Posterior vena cava (tissue), 2 donors: ENCODE data around the gene AK2. TPM values are rescaled to one million over a fixed set of nuclear protein-coding genes. Genes with fewer than 3 reads are reported as not detected.
A peak's percentile ranks its signal among the peaks of the same experiment; 100 is the strongest.
"Not testable (repeated sequence)": the region's sequence is repeated elsewhere in the genome, so short reads cannot be mapped to it uniquely, and the experiment has no call there.

ENCODE experiments used
- DNase-seq: peaks from one replicate; pipeline ENCODE4 v3.0.0-alpha.2; 2020; ENCODE audit warnings: low spot score
- intact Hi-C, 2 donors: fragments of 100-400 bp; cut with DNase I; formaldehyde crosslinking; loops; one replicate each; pipeline versions ENCODE4 v1.14.1 to v1.14.2; 2022 to 2023
- long read RNA-seq, 2 donors: library from polyadenylated mRNA; unstranded; transcript quantifications; one replicate each; pipeline ENCODE4 v2.0.0, GENCODE V29; 2020 to 2021
- total RNA-seq, 2 donors: library from RNA; stranded (reverse); fragmentation: NEBNext Ultra II Directional; extraction: Animal tissue kit (Norgen Biotek cat#: 25700); gene quantifications; one replicate each; pipeline ENCODE4 v1.2.1, GENCODE V29; 2021
- donor health status: DM: yes; HTN: yes; CAD: no.
- donor health status: DM: yes; HTN: yes; CAD: no.

The AK2 gene
- 10 to 100 TPM; 82.4 to 83.9 TPM for total RNA-seq
- long read RNA-seq, donor 1, transcript AK2-202 (7 exons, 3,586 nt) = major isoform, 22 of 38 reads
- long read RNA-seq, donor 1, transcript AK2-201 (6 exons, 1,021 nt) = minor isoform, 10 of 38 reads
- long read RNA-seq, donor 1, partial matches to known transcripts = 2 of 38 reads
- long read RNA-seq, donor 1, other reads (novel, unspliced or antisense) = 3 of 38 reads
- long read RNA-seq, donor 2, transcript AK2-201 (6 exons, 1,021 nt) = minor isoform, 24 of 103 reads
- long read RNA-seq, donor 2, transcript AK2-212 (7 exons, 886 nt) = minor isoform, 12 of 103 reads
- long read RNA-seq, donor 2, transcript AK2-202 (7 exons, 3,586 nt) = major isoform, 47 of 103 reads
- long read RNA-seq, donor 2, partial matches to known transcripts = 5 of 103 reads
- long read RNA-seq, donor 2, other reads (novel, unspliced or antisense) = 14 of 103 reads

GRCh38 chr1:33036526-33037503 is at the start of gene AK2:
Gene AK2, minus strand, starts transcription at chr1:33036883. Its CDS starts 55 bp downstream, at chr1:33036828.
- intact Hi-C loops = no loop called here
- DNase-seq = peak; percentile 99

GRCh38 chr1:33086384-33086850 is 49.7 kb upstream of the AK2 start:
- intact Hi-C loops = no loop called here
- DNase-seq = peak; percentile 91

- DNase-seq = no peak
- intact Hi-C loops = no loop called here
Measured at GRCh38 chr1:33085332-33085731, 48.6 kb upstream of the AK2 start.

GRCh38 chr1:33082575-33083108 is 46.0 kb upstream of the AK2 start:
- intact Hi-C loops = no loop called here
- no peak for DNase-seq

GRCh38 chr1:33081554-33082305 is 45.0 kb upstream of the AK2 start:
- DNase-seq = no peak
- intact Hi-C loops = no loop called here

GRCh38 chr1:33080885-33081553 is 44.3 kb upstream of the AK2 start, which contains the start of gene AZIN2:
Gene AZIN2, plus strand, starts transcription at chr1:33081153. Its CDS starts 1,097 bp downstream, at chr1:33082250.
- intact Hi-C loops = no loop called here
- peak; percentile 99 for DNase-seq

GRCh38 chr1:33080373-33080772 is 43.7 kb upstream of the AK2 start:
- intact Hi-C loops = no loop called here
- no peak for DNase-seq

GRCh38 chr1:33078030-33078591 is 41.4 kb upstream of the AK2 start:
- no peak for DNase-seq
- intact Hi-C loops = no loop called here

- no peak for DNase-seq
- intact Hi-C loops = no loop called here
Measured at GRCh38 chr1:33074193-33074945, 37.7 kb upstream of the AK2 start.

- DNase-seq = no peak
- intact Hi-C loops = no loop called here
Measured at GRCh38 chr1:33072707-33073106, 36.0 kb upstream of the AK2 start.

- DNase-seq = no peak
- intact Hi-C loops = no loop called here
Measured at GRCh38 chr1:33070628-33071027, 33.9 kb upstream of the AK2 start.

GRCh38 chr1:33068108-33068507 is 31.4 kb upstream of the AK2 start:
- DNase-seq, intact Hi-C loops: not testable (repeated sequence)

GRCh38 chr1:33066477-33066876 is 29.8 kb upstream of the AK2 start:
- DNase-seq, intact Hi-C loops: not testable (repeated sequence)

- intact Hi-C loops = no loop called here
- no peak for DNase-seq
Measured at GRCh38 chr1:33065301-33065700, 28.6 kb upstream of the AK2 start.

GRCh38 chr1:33064284-33064683 is 27.6 kb upstream of the AK2 start:
- intact Hi-C loops, DNase-seq: not testable (repeated sequence)

- intact Hi-C loops = loop anchor here in 1 of 2 donors (2.0 kb wide), 1 partner anchor 19 kb away; no protein-coding TSS in a partner anchor
- DNase-seq = no peak
Measured at GRCh38 chr1:33061834-33062233, 25.2 kb upstream of the AK2 start.

GRCh38 chr1:33060579-33061083 is 23.9 kb upstream of the AK2 start:
- intact Hi-C loops = no loop called here
- DNase-seq = peak; percentile 90
